Fibroblast of skin of right quadriceps (primary cell): ENCODE data around the gene IPCEF1.
A peak's percentile ranks its signal among the peaks of the same experiment; 100 is the strongest.
"Not testable (repeated sequence)": the region's sequence is repeated elsewhere in the genome, so short reads cannot be mapped to it uniquely, and the experiment has no call there.

Source experiments
- DNase-seq: peaks from one replicate; pipeline ENCODE4 v3.0.0-alpha.2; 2013

The IPCEF1 gene

DNA sequence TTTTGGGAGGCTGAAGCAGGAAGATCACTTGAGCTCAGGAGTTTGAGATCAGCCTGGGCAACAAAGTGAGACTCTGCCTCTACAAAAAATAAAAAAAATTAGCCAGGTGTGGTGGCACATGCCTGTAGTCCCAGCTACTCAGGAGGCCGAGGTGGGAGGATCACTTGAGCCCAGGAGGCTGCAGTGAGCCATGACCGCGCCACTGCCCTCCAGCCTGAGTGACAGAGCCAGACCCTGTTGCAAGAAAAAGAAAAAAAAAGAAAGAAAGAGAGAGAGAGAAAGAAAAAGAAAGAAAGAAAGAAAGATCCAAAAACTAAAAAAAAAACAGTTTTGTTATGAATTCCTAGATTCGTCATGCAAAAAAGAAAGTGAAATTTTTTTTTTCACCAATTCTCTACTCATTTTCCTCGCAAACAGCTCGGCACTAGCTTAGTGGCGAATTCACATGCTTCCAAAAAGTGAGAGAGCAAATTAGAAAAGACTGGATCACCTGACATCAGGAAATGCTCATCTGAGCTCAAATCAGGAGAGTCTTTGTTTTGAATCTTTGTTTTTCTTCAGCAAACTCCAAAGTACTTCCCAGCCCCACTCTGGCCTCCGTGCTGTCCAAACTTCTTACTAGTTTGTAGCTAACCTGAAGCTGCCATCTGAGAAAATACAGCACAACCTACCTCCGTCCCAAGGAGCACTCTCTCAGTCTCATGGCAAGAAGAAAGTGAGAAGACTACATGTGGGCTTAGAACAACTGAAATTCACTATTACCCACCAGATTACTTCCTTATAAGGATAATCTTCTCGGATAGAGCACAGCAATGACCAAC, 27.0 kb downstream of the IPCEF1 start:
- DNase-seq = no peak

DNA sequence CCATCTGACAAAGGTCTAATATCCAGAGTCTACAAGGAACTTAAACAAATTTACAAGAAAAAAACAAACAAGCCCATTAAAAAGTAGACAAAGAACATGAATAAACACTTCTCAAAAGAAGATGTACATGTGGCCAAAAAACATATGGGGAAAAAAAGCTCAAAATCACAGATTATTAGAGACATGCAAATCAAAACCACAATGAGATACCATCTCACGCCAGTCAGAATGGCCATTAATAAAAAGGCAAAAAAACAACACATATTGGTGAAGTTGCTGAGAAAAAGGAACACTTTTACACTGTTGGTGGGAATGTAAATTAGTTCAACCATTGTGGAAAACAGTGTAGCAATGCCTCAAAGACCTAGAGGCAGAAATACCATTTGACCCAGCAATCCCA, 29.3 kb downstream of the IPCEF1 start:
- not testable (repeated sequence) for DNase-seq

- no peak for DNase-seq
Observed at GRCh38 chr6:154325142-154325541, 31.5 kb downstream of the IPCEF1 start.

DNA sequence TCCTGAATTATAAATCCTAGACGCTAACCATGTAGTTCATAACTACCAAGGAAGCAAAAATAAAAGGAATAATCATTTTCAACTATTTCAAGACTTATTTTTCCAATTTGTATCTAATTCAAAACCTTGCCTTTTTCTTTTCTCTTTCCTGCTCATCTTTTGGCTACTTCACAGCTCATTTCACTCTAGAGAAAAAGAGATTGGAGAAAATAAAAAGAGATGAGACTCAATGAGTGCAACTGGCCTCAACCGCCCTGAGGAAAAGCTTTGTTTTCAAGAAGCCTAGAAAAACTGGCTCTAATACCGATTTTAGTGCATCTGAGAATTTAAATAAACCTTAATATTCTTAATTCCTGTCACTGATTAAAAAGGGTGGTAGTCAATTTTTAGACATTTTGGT, 36.4 kb downstream of the IPCEF1 start:
- DNase-seq = no peak

DNA sequence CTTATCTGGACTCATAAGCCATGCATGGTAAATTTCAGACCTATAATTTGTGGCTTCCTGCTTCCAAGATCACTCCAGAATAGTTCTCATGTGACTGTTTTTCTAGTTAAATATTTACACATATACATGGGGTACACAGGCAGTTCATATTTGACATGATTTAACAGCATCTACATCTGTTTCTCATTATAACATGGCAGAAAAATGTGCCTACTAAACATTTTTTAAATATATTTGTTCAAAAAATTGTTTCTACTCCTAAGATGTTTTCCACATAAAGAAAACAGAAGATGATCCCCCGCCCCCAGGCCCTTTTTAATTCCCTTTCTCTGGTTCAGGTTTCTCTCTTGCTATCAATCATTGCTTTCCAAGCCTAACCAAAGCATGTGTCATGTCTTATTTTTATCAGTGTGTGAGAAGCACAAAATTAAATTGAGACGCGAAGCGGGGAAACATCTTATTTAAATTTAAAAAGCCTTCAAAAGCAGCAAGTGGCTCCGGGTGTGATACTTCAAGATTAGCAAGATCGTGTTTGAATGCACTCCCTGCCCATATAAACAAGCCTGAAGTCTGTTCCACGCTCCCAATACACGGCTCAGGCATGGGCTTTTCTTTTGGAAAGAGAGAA, 37.3 kb downstream of the IPCEF1 start:
- DNase-seq = peak; percentile 97

DNA sequence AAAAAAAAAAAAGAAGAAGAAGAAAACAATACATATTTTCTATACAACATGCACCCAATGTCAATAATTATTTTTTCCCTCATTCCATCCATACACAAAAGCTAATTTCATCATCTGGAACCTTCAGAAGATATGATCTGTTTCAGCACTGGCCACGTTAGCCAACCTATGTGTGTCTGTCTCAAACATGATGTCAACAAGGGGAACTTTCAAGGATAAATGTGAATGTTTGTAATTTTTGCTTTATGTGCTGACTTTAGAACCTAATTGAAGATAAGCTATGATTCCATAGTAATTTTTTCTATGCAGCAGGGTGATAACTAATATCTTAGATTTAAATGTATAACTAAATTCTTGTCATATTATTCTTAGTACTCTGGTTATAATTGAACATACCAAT, 37.9 kb downstream of the IPCEF1 start:
- DNase-seq = peak; percentile 82

GRCh38 chr6:154316131-154316530, 40.5 kb downstream of the IPCEF1 start:
- DNase-seq = no peak

DNA sequence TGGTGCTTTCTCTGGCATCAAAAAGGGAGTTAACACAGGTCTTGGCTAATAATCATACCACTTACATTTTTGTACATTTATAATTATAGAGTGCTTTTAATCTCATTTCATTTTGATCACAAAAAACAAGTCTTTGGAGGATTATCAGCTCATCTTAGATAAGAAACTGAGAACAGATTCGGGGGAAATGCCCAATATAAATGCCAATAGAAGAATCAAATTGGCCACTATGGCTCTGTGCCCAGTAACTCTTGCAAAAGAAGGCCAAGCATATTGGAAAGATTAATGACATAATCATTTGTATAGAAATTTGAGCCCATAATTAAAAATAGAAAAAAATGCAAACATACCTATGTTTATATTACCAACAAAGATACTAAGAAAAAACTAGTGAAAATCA, 42.5 kb downstream of the IPCEF1 start:
- DNase-seq = peak; percentile 41

GRCh38 chr6:154308986-154309385, 47.6 kb downstream of the IPCEF1 start:
- DNase-seq = no peak

- DNase-seq = no peak
Observed at GRCh38 chr6:154307696-154308425, 48.7 kb downstream of the IPCEF1 start.

DNA sequence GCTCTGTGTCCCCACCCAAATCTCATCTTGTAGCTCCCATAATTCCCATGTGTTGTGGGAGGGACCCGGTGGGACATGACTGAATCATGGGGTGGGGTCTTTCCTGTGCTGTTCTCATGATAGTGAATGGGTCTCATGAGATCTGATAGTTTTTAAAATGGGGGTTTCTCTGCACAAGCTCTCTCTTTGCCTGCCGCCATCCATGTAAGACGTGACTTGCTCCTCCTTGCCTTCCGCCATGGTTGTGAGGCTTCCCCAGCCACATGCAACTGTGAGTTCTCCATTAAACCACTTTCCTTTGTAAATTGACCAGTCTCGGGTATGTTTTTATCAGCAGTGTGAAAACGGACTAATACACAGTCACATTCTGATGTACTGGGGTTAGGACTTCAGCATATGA, 49.5 kb downstream of the IPCEF1 start:
- not testable (repeated sequence) for DNase-seq

- no peak for DNase-seq
Observed at GRCh38 chr6:154306696-154307095, 49.9 kb downstream of the IPCEF1 start.

DNA sequence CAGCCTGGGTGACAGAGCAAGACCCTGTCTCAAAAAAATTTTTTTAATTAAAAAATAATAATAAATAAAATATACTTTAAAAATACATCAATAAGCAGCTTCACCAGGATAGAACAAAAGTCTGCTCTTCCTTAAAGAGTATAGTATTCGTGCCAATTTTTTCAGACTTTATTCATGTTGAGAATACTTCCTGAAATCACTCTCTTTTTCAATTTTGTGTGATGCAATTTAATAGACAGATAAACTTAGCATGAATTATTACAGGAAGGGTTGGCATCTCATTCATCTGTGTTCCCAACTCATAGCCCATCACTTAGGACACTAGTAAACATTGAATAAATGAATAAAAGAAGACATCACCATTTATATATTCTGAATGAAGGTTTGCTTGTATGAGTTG, 52.4 kb downstream of the IPCEF1 start:
- DNase-seq = no peak

DNA sequence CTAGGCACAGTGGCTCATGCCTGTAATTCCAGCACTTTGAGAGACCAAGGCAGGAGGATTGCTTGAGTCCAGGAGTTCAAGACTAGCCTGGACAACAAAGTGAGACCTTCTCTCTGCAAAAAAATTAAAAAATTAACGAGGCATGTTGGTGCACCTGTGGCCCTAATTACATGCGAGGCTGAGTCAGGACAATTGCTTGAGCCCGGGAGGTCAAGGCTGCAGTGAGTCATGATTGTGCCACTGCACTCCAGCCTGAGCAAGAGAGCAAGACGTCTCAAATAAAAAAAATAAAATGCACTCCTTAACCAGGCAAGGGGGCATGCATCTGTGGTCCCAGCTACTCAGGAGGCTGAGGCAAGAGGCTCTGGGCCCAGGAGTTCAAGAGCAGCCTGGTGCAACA, 53.0 kb downstream of the IPCEF1 start:
- DNase-seq = not testable (repeated sequence)

- DNase-seq = peak; percentile 92
Observed at GRCh38 chr6:154301839-154302752, 54.5 kb downstream of the IPCEF1 start.

DNA sequence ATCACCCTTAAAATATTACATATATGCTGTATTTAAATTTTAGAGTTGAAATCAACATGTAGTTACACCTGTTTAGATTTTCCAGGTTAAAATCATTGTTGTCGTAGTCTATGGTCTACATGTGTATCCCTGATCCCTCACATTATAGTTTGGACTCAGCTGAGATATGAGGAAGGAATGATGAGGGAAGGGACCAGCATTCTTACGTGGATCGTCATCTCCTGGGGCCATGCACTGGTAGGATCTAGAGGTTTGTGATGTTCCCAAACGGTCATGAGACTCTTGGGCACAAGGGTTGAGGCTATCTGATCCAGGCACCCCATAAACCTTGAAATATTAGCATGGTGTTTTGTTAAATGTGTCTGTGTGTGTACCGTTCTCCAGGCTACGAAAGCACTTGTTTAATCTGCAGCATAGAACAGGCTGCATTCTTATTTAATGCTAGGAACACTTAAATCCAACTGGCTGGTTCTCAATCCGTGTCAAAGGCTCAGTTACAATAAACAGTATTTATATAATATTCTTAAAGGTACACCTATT, 55.4 kb downstream of the IPCEF1 start:
- no peak for DNase-seq

GRCh38 chr6:154298297-154298696, 58.3 kb downstream of the IPCEF1 start:
- DNase-seq = no peak

- no peak for DNase-seq
Observed at GRCh38 chr6:154297721-154298120, 58.9 kb downstream of the IPCEF1 start.

DNA sequence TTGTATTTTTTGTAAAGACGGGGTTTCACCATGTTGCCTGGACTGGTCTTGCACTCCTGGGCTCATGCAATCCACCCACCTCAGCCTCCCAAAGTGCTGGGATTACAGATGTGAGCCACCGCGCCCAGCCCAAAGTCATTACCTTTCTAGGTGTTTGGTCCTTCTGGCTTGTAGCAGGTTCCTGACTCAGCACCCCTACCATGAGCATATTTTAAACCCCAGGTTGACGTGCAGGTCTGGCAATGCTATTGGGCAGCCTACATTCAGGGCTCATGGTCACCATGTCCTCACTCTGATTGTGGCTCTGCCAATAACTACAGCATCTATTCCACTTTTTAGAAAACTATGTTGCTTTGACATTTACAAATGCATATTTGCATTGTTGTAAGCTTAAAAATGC, 59.4 kb downstream of the IPCEF1 start:
- no peak for DNase-seq

GRCh38 chr6:154295733-154296132, 60.9 kb downstream of the IPCEF1 start:
- DNase-seq = no peak

- DNase-seq = peak; percentile 70
Observed at GRCh38 chr6:154292855-154293519, 63.6 kb downstream of the IPCEF1 start.

GRCh38 chr6:154292066-154292465, 64.5 kb downstream of the IPCEF1 start:
- peak; percentile 56 for DNase-seq
